HCT116 (cell line): Measurements from ENCODE around the gene JAK1. TPM values are rescaled to one million over a fixed set of nuclear protein-coding genes. Genes with fewer than 3 reads are reported as not detected.

Source experiments
- ATAC-seq: fragments of 200-7000 bp; cut with Tn5 transposase; 2 replicates; pipeline ENCODE4 v1.9.1; 2020; ENCODE audit warnings: mild to moderate bottlenecking, moderate library complexity
- BruUV-seq: library from RNA; stranded (reverse); fragments of 400-500 nt; replicated peaks from 2 replicates; lab custom pipeline; 2021; lab: Mats Ljungman, UMichigan
- CTCF ChIA-PET: fragments of 300-600 bp; sonication (Branson Sonifier 250); formaldehyde crosslinking; loops from one replicate; lab custom pipeline; 2021; ENCODE audit warnings: antibody characterized with exemption; lab: Charles Lee
- POLR2A ChIA-PET: fragments of 300-600, 350-600 bp; sonication (Branson Sonifier 250); formaldehyde crosslinking; loops from one replicate; lab custom pipeline; 2021; ENCODE audit warnings: antibody characterized with exemption; lab: Charles Lee
- RAD21 ChIA-PET, 2 experiments: fragments of 300-600 bp; sonication (Branson Sonifier 250); formaldehyde crosslinking; loops; one replicate each; lab custom pipeline; 2023; ENCODE audit warnings: low total read pairs in 2 of 2; ENCODE audit not compliant: uncharacterized antibody in 2 of 2, unreplicated experiment in 2 of 2, low non-redundant PET in 1 of 2; lab: Charles Lee
- DNase-seq: peaks from one replicate; pipeline ENCODE4 v3.0.0-alpha.2; 2010; ENCODE audit warnings: low read depth, low spot score
- H2AFZ ChIP-seq: fragments of 200-600 bp; shearing (Covaris generic), sonication (generic); 2 replicates; pipeline ENCODE4 v1.6.1; 2017; ENCODE audit warnings: low read depth, mixed run types, mixed read lengths, antibody characterized with exemption, low read length; ENCODE audit not compliant: poor library complexity, severe bottlenecking
- H3K27ac ChIP-seq: 2 replicates; pipeline ENCODE4 v1.5.1; 2012; ENCODE audit warnings: low read depth, low read length
- H3K27me3 ChIP-seq: fragments of 200-600 bp; sonication (generic); 2 replicates; pipeline ENCODE4 v1.6.1; 2016; ENCODE audit warnings: mixed run types, low read length, mixed read lengths; ENCODE audit not compliant: insufficient read depth
- H3K36me3 ChIP-seq, 2 experiments: fragments of 200-500 bp in 1 of 2; fragments of 200-600 bp in 1 of 2; sonication (Bioruptor generic) in 1 of 2; sonication (generic) in 1 of 2; 2 replicates each; pipeline versions ENCODE4 v1.5.1 to v1.6.1; 2014 to 2016; ENCODE audit warnings: low read length in 2 of 2, inconsistent platforms in 1 of 2, mixed read lengths in 1 of 2, mixed run types in 1 of 2; ENCODE audit not compliant: insufficient read depth in 2 of 2, control insufficient read depth in 1 of 2
- H3K4me1 ChIP-seq, 2 experiments: fragments of 200-600 bp in 1 of 2; sonication (generic) in 1 of 2; 2 replicates each; pipeline versions ENCODE4 v1.5.1 to v1.6.1; 2012 to 2017; ENCODE audit warnings: low read length in 2 of 2, inconsistent platforms in 1 of 2, mild to moderate bottlenecking in 1 of 2, mixed read lengths in 1 of 2, mixed run types in 1 of 2, moderate library complexity in 1 of 2; ENCODE audit not compliant: insufficient read depth in 2 of 2, control insufficient read depth in 1 of 2
- H3K4me2 ChIP-seq: fragments of 200-600 bp; sonication (generic); 2 replicates; pipeline ENCODE4 v1.6.1; 2017; ENCODE audit warnings: mixed run types, low read length, mixed read lengths
- H3K4me3 ChIP-seq, 2 experiments: fragments of 200-600 bp in 1 of 2; sonication (generic) in 1 of 2; replicated peaks in 1 of 2; 2 replicates each; pipeline ENCODE4 v1.5.1; 2011 to 2016; ENCODE audit warnings: low read length in 2 of 2, control low read depth in 1 of 2, low read depth in 1 of 2, mild to moderate bottlenecking in 1 of 2, mixed read lengths in 1 of 2, mixed run types in 1 of 2
- H3K79me2 ChIP-seq: fragments of 200-600 bp; sonication (generic); 2 replicates; pipeline ENCODE4 v1.6.1; 2017; ENCODE audit warnings: mild to moderate bottlenecking, mixed run types, low read length, moderate library complexity, mixed read lengths; ENCODE audit not compliant: insufficient read depth
- H3K9ac ChIP-seq: fragments of 200-600 bp; sonication (generic); 2 replicates; pipeline ENCODE4 v1.6.1; 2016; ENCODE audit warnings: low read length, mixed read lengths
- H3K9me2 ChIP-seq: fragments of 200-600 bp; sonication (generic), shearing (Covaris generic); 2 replicates; pipeline ENCODE4 v1.6.1; 2017; ENCODE audit warnings: mixed run types, mild to moderate bottlenecking, moderate library complexity; ENCODE audit not compliant: insufficient read depth
- H3K9me3 ChIP-seq, 2 experiments: fragments of 200-500 bp in 1 of 2; fragments of 200-600 bp in 1 of 2; sonication (Bioruptor generic) in 1 of 2; sonication (generic) in 1 of 2; 2 replicates each; pipeline ENCODE4 v1.6.1; 2014 to 2017; ENCODE audit warnings: low read length in 2 of 2, mixed read lengths in 2 of 2, inconsistent platforms in 1 of 2, low read depth in 1 of 2, mild to moderate bottlenecking in 1 of 2, mixed run types in 1 of 2, moderate library complexity in 1 of 2; ENCODE audit not compliant: control insufficient read depth in 1 of 2, insufficient read depth in 1 of 2
- H4K20me1 ChIP-seq: fragments of 200-600 bp; sonication (generic), shearing (Covaris generic); 2 replicates; pipeline ENCODE4 v1.6.1; 2017; ENCODE audit warnings: mixed run types, mild to moderate bottlenecking, moderate library complexity; ENCODE audit not compliant: insufficient read depth
- ATF3 ChIP-seq: IDR thresholded peaks from 2 replicates; pipeline ENCODE4 v1.6.1; 2012
- CBX3 ChIP-seq: IDR thresholded peaks from 2 replicates; pipeline ENCODE4 v1.6.1; 2012; ENCODE audit warnings: low read depth
- CEBPB ChIP-seq: IDR thresholded peaks from 2 replicates; pipeline ENCODE4 v1.6.1; 2012; ENCODE audit warnings: low read depth
- EGR1 ChIP-seq: IDR thresholded peaks from 2 replicates; pipeline ENCODE4 v1.6.1; 2012; ENCODE audit warnings: low read depth
- EZH2 ChIP-seq: fragments of 200-600 bp; sonication (generic); IDR thresholded peaks from 2 replicates; pipeline ENCODE4 v1.6.1; 2017; ENCODE audit warnings: antibody characterized with exemption, mixed run types
- EZH2phosphoT487 ChIP-seq: fragments of 200-600 bp; IDR thresholded peaks from 2 replicates; pipeline ENCODE4 v1.6.1; 2018; ENCODE audit warnings: antibody characterized with exemption, borderline replicate concordance
- FOSL1 ChIP-seq: IDR thresholded peaks from 2 replicates; pipeline ENCODE4 v1.6.1; 2012; ENCODE audit warnings: low read depth
- JUND ChIP-seq: IDR thresholded peaks from 2 replicates; pipeline ENCODE4 v1.6.1; 2012
- POLR2A ChIP-seq: IDR thresholded peaks from 2 replicates; pipeline ENCODE4 v1.7.0; 2011; ENCODE audit warnings: borderline replicate concordance; ENCODE audit not compliant: insufficient read depth, insufficient read length; ENCODE audit errors: extremely low read depth
- POLR2AphosphoS5 ChIP-seq: IDR thresholded peaks from 2 replicates; pipeline ENCODE4 v1.6.1; 2011; ENCODE audit warnings: mild to moderate bottlenecking, low read depth, low read length, moderate library complexity
- RAD21 ChIP-seq: IDR thresholded peaks from 2 replicates; pipeline ENCODE4 v1.6.1; 2012; ENCODE audit warnings: low read depth, mild to moderate bottlenecking
- SP1 ChIP-seq: IDR thresholded peaks from 2 replicates; pipeline ENCODE4 v1.6.1; 2012; ENCODE audit warnings: low read depth
- SRF ChIP-seq: IDR thresholded peaks from 2 replicates; pipeline ENCODE4 v1.6.1; 2012; ENCODE audit warnings: low read depth
- TCF7L2 ChIP-seq: IDR thresholded peaks from 2 replicates; pipeline ENCODE4 v1.7.0; 2011; ENCODE audit warnings: borderline replicate concordance, inconsistent platforms; ENCODE audit not compliant: insufficient read depth, insufficient read length; ENCODE audit errors: extremely low read depth
- YY1 ChIP-seq: IDR thresholded peaks from 2 replicates; pipeline ENCODE4 v1.6.1; 2011; ENCODE audit warnings: low read length, low read depth, moderate library complexity, mild to moderate bottlenecking; ENCODE audit not compliant: insufficient replicate concordance; ENCODE audit errors: extremely low read depth
- ZBTB33 ChIP-seq: IDR thresholded peaks from 2 replicates; pipeline ENCODE4 v1.6.1; 2011; ENCODE audit warnings: mild to moderate bottlenecking, low read length, moderate library complexity; ENCODE audit not compliant: insufficient replicate concordance; ENCODE audit errors: extremely low read depth
- ZFX ChIP-seq: fragments of 450-650 bp; IDR thresholded peaks from 2 replicates; pipeline ENCODE4 v1.6.1; 2017
- ZNF274 ChIP-seq: fragments of 200-500 bp; sonication (Bioruptor generic); IDR thresholded peaks from 2 replicates; pipeline ENCODE4 v1.6.1; 2014; ENCODE audit warnings: mild to moderate bottlenecking, low read depth, low read length, inconsistent platforms
- intact Hi-C: fragments of 100-400 bp; cut with micrococcal nuclease; formaldehyde crosslinking; loops from 2 replicates; pipeline ENCODE4 v1.10.0; 2022
- total RNA-seq: library from RNA; stranded (reverse); gene quantifications from one replicate; pipeline ENCODE4 v1.2.1, GENCODE V29; 2021; ENCODE audit not compliant: unreplicated experiment
- TF ChIP-seq, protein P1 (sequence below), 3 experiments: fragments of 200-600 bp in 1 of 3; sonication (generic) in 1 of 3; IDR thresholded peaks in 2 of 3; conservative IDR thresholded peaks in 1 of 3; 2 replicates each; pipeline ENCODE4 v1.5.1; 2012 to 2017; ENCODE audit warnings: low read depth in 2 of 3, low read length in 2 of 3, antibody characterized with exemption in 1 of 3, borderline replicate concordance in 1 of 3, control low read depth in 1 of 3, mild to moderate bottlenecking in 1 of 3, mixed read lengths in 1 of 3, mixed run types in 1 of 3, moderate library complexity in 1 of 3; ENCODE audit not compliant: insufficient read depth in 1 of 3
- TF ChIP-seq, protein P2 (sequence below): IDR thresholded peaks from 2 replicates; pipeline ENCODE4 v1.6.1; 2012

The JAK1 gene
- total RNA-seq, 1 experiment from 2014 or later: 53.2 TPM

- no peak for TF ChIP-seq POLR2A
These were observed 45.6 kb upstream of the JAK1 start (continued) for GRCh38 chr1:65011983-65012382.

DNA sequence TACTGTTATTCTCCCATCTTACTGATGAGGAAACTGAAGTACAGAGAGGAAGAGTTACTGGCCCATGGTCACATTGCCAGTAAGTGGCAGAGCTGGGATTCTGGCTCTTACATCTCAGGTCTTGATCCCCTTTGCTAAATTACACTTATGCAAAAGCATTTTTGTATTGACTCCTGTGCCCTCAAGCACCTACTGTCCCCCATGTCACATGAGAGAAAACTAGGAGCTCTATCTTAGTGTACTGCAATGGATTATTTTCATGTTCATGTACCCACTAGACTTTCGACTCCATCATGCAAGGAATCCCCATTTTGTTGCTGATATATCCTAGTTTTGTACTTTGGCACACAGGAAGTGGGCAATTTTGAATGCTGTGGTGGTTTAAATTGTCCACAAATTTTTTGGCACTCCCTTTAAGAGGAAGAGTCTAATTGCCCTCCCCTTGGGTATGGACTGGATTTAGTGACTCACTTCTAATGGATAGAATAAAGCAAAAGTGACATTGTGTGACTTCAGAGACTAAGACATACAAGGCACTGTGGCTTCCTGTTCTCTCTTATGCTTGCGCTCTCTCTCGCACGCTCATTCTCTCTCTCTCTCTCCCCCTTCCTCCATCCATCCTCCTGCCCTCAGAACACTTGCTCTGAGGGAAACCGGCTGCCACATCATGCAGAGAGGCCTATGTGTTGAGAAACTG is 43.5 kb upstream of the JAK1 start:
- ChIA-PET CTCF (no interaction called here), POLR2A (no interaction called here), RAD21 (no interaction called here)
- Histone ChIP-seq H3K9me3 (no peaks in the 10 kb centered on the region), H3K36me3 (no peaks in the 10 kb centered on the region), H3K4me2 (no peak overlapping the region), H3K4me3 (no peak overlapping the region), H3K27ac (no peak overlapping the region), H3K9ac (no peak overlapping the region), H3K27me3 (no peaks in the 10 kb centered on the region), H3K4me1 (no peaks in the 10 kb centered on the region), H2AFZ (no peak overlapping the region), H4K20me1 (no peaks in the 10 kb centered on the region), H3K79me2 (no peaks in the 10 kb centered on the region), H3K9me2 (no peaks in the 10 kb centered on the region)
- TF ChIP-seq YY1 (no peak), SRF (no peak), EGR1 (no peak), TCF7L2 (no peak), POLR2A (no peak), CEBPB (no peak), ZNF274 (no peak), CBX3 (no peak), FOSL1 (no peak), EZH2phosphoT487 (no peak), POLR2AphosphoS5 (no peak), EZH2 (no peak), JUND (no peak), ZBTB33 (no peak), RAD21 (no peak), ATF3 (no peak), SP1 (no peak), ZFX (no peak)
- TF ChIP-seq, protein P1, sequence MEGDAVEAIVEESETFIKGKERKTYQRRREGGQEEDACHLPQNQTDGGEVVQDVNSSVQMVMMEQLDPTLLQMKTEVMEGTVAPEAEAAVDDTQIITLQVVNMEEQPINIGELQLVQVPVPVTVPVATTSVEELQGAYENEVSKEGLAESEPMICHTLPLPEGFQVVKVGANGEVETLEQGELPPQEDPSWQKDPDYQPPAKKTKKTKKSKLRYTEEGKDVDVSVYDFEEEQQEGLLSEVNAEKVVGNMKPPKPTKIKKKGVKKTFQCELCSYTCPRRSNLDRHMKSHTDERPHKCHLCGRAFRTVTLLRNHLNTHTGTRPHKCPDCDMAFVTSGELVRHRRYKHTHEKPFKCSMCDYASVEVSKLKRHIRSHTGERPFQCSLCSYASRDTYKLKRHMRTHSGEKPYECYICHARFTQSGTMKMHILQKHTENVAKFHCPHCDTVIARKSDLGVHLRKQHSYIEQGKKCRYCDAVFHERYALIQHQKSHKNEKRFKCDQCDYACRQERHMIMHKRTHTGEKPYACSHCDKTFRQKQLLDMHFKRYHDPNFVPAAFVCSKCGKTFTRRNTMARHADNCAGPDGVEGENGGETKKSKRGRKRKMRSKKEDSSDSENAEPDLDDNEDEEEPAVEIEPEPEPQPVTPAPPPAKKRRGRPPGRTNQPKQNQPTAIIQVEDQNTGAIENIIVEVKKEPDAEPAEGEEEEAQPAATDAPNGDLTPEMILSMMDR (IDR thresholded peaks at IDR 0.05 in 2 of 3, conservative IDR thresholded peaks at IDR 0.05 in 1 of 3; ENCODE audit: borderline replicate concordance in 1 of 3, insufficient read depth in 1 of 3, low read depth in 2 of 3, low read length in 2 of 3): no peak
- TF ChIP-seq, protein P2, sequence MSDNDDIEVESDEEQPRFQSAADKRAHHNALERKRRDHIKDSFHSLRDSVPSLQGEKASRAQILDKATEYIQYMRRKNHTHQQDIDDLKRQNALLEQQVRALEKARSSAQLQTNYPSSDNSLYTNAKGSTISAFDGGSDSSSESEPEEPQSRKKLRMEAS: no peak
- intact Hi-C loops: no loop called here
- ATAC-seq: no peak
- BruUV-seq: no TSS peak
- no peak for DNase-seq
